HepG2 (cell line): Measurements from ENCODE around the gene GIPC1. TPM values are rescaled to one million over a fixed set of nuclear protein-coding genes. Genes with fewer than 3 reads are reported as not detected.

ENCODE experiments used
- ATAC-seq: fragments of 200-7000 bp; cut with Tn5 transposase; 3 replicates; pipeline ENCODE4 v1.9.1; 2020; ENCODE audit warnings: mild to moderate bottlenecking, moderate library complexity
- BruUV-seq: library from RNA; stranded (reverse); fragments of 400-500 nt; replicated peaks from 2 replicates; lab custom pipeline; 2021; lab: Mats Ljungman, UMichigan
- CTCF ChIA-PET: fragments of 300-600 bp; formaldehyde crosslinking; extraction: SDS; loops from one replicate; lab custom pipeline; 2021; ENCODE audit warnings: low total read pairs, inconsistent platforms, low intra/inter-chr PET ratio; lab: Yijun Ruan, JAX
- POLR2A ChIA-PET: fragments of 350-600 bp; sonication (Branson Sonifier 250); formaldehyde crosslinking; loops from one replicate; lab custom pipeline; 2020; ENCODE audit warnings: antibody characterized with exemption, inconsistent platforms; lab: Yijun Ruan, JAX
- DNase-seq: peaks from one replicate; pipeline ENCODE4 v3.0.0-alpha.2; 2015; ENCODE audit warnings: low spot score
- FAIRE-seq: peaks from 3 replicates; lab custom pipeline; 2011; peaks lifted over from hg19 to GRCh38; lab: Jason Lieb, UNC
- H2AFZ ChIP-seq: one replicate; pipeline ENCODE4 v1.6.1; 2011; ENCODE audit warnings: low read length, inconsistent platforms
- H3K27ac ChIP-seq: fragments of 300-600 bp; 3 replicates; pipeline ENCODE4 v1.8.0; 2011; ENCODE audit warnings: mixed run types, mild to moderate bottlenecking, mixed read lengths, low read length, inconsistent platforms; ENCODE audit not compliant: insufficient read depth; ENCODE audit errors: extremely low read length
- H3K27me3 ChIP-seq, 2 experiments: fragments of 200-600 bp in 1 of 2; 2 replicates in 1 of 2; 3 replicates in 1 of 2; pipeline versions ENCODE4 v1.6.0 to v1.8.0; 2011; ENCODE audit warnings: low read length in 2 of 2, mild to moderate bottlenecking in 2 of 2, moderate library complexity in 2 of 2, inconsistent platforms in 1 of 2; ENCODE audit not compliant: insufficient read depth in 2 of 2, control insufficient read depth in 1 of 2
- H3K36me3 ChIP-seq, 2 experiments: fragments of 200-600 bp in 1 of 2; replicated peaks in 1 of 2; 2 replicates in 1 of 2; 3 replicates in 1 of 2; pipeline versions ENCODE4 v1.5.1 to v1.8.0; 2011; ENCODE audit warnings: low read length in 2 of 2, inconsistent platforms in 1 of 2; ENCODE audit not compliant: insufficient read depth in 2 of 2, control insufficient read depth in 1 of 2
- H3K4me1 ChIP-seq: 2 replicates; pipeline ENCODE4 v1.5.1; 2012; ENCODE audit warnings: low read length, inconsistent platforms; ENCODE audit not compliant: insufficient read depth
- H3K4me2 ChIP-seq: 2 replicates; pipeline ENCODE4 v1.6.0; 2011; ENCODE audit warnings: low read depth, low read length, inconsistent platforms
- H3K4me3 ChIP-seq, 3 experiments: fragments of 200-600 bp in 1 of 3; sonication (generic), shearing (Covaris generic) in 1 of 3; replicated peaks in 1 of 3; 2 replicates each; pipeline ENCODE4 v1.5.1; 2011 to 2016; ENCODE audit warnings: low read length in 3 of 3, inconsistent platforms in 2 of 3, low read depth in 2 of 3, mild to moderate bottlenecking in 2 of 3, control low read depth in 1 of 3, mixed read lengths in 1 of 3; ENCODE audit not compliant: insufficient read depth in 1 of 3
- H3K79me2 ChIP-seq: one replicate; pipeline ENCODE4 v1.6.1; 2011; ENCODE audit warnings: low read length, inconsistent platforms; ENCODE audit not compliant: insufficient read depth
- H3K9ac ChIP-seq: 2 replicates; pipeline ENCODE4 v1.6.0; 2011; ENCODE audit warnings: mild to moderate bottlenecking, low read depth, low read length, inconsistent platforms; ENCODE audit not compliant: insufficient read depth
- H3K9me3 ChIP-seq: 2 replicates; pipeline ENCODE4 v1.5.1; 2012; ENCODE audit warnings: mild to moderate bottlenecking, low read length
- H4K20me1 ChIP-seq: 2 replicates; pipeline ENCODE4 v1.6.0; 2011; ENCODE audit warnings: inconsistent platforms, mild to moderate bottlenecking, low read length, moderate library complexity; ENCODE audit not compliant: insufficient read depth
- AGO2 ChIP-seq: fragments of 200-400 bp; formaldehyde crosslinking; optimal IDR thresholded peaks from 2 replicates; pipeline ENCODE3; 2017; ENCODE audit warnings: mild to moderate bottlenecking, low read depth, low read length, moderate library complexity
- CEBPB ChIP-seq: IDR thresholded peaks from 2 replicates; pipeline ENCODE4 v1.6.1; 2011; ENCODE audit warnings: low read depth, low read length, improper control_type of control experiment, borderline replicate concordance
- HCFC1 ChIP-seq: fragments of 150-350 bp; IDR thresholded peaks from 2 replicates; pipeline ENCODE4 v1.6.1; 2014; ENCODE audit warnings: low read depth, low read length
- KMT2B ChIP-seq: IDR thresholded peaks from 2 replicates; pipeline ENCODE4 v1.6.1; 2016; ENCODE audit warnings: missing genetic modification reagents, missing compliant biosample characterization
- NCOA5 ChIP-seq: sonication (generic); formaldehyde crosslinking; IDR thresholded peaks from 2 replicates; pipeline ENCODE4 v1.4.0; 2020; ENCODE audit warnings: missing genetic modification reagents
- NFATC3 ChIP-seq: sonication (generic); formaldehyde crosslinking; IDR thresholded peaks from 2 replicates; pipeline ENCODE4 v1.5.1; 2020; ENCODE audit warnings: mild to moderate bottlenecking, missing genetic modification reagents
- STAG1 ChIP-seq: sonication (generic); formaldehyde crosslinking; IDR thresholded peaks from 2 replicates; pipeline ENCODE4 v1.4.0; 2020; ENCODE audit warnings: missing genetic modification reagents
- ZNF292 ChIP-seq: sonication (generic); formaldehyde crosslinking; IDR thresholded peaks from 2 replicates; pipeline ENCODE4 v1.8.1; 2022; ENCODE audit warnings: mild to moderate bottlenecking, low read depth, missing genetic modification reagents, borderline replicate concordance
- ZNF343 ChIP-seq: sonication (generic); formaldehyde crosslinking; IDR thresholded peaks from 2 replicates; pipeline ENCODE4 v1.4.0; 2020; ENCODE audit warnings: mild to moderate bottlenecking, missing genetic modification reagents
- ZNF451 ChIP-seq: sonication (generic); formaldehyde crosslinking; IDR thresholded peaks from 2 replicates; pipeline ENCODE4 v1.5.0; 2020; ENCODE audit warnings: mild to moderate bottlenecking, missing genetic modification reagents
- ZNF776 ChIP-seq: sonication (generic); formaldehyde crosslinking; IDR thresholded peaks from 2 replicates; pipeline ENCODE4 v1.4.0; 2020; ENCODE audit warnings: mild to moderate bottlenecking, missing genetic modification reagents
- WGBS: methylation state at CpG from one replicate; pipeline ENCODE4 v1.1.6; 2017; ENCODE audit warnings: low lambda C conversion rate; 5-methylcytosine and 5-hydroxymethylcytosine counted together
- in situ Hi-C: cut with HindIII; loops from 2 replicates; pipeline ENCODE4 v1.10.0; 2017; ENCODE audit warnings: low pct_unique_long_range_greater_than_20kb; ENCODE audit not compliant: extremely low pct_ligation_motif_present
- intact Hi-C: fragments of 100-400 bp; cut with micrococcal nuclease; formaldehyde crosslinking; loops from one replicate; pipeline ENCODE4 v1.10.0; 2022; ENCODE audit not compliant: unreplicated experiment
- polyA plus RNA-seq, 8 experiments: library from polyadenylated mRNA; depleted of rRNA in 3 of 8; stranded (reverse) in 7 of 8; unstranded in 1 of 8; fragments of >200 nt; fragmentation: Illumina TruSeq in 4 of 8; extraction: Trizol in 4 of 8; gene quantifications; 2 replicates each; pipeline versions ENCODE4 v1.2.1 to v1.2.3, GENCODE V29; 2011 to 2016; ENCODE audit warnings: low read depth in 4 of 8, missing spikeins in 1 of 8, mixed read lengths in 1 of 8; ENCODE audit not compliant: insufficient read depth in 1 of 8
- total RNA-seq, 5 experiments: library from RNA; depleted of rRNA; stranded (reverse); fragments of >200 nt; fragmentation: Illumina TruSeq; extraction: Trizol; gene quantifications; 2 replicates each; pipeline ENCODE4 v1.2.3, GENCODE V29; 2016; ENCODE audit warnings: low read depth in 1 of 5
- TF ChIP-seq, protein P1 (sequence below): sonication (generic); formaldehyde crosslinking; IDR thresholded peaks from 2 replicates; pipeline ENCODE4 v1.4.0; 2020; ENCODE audit warnings: mild to moderate bottlenecking, low read depth, missing genetic modification reagents
- TF ChIP-seq, protein P2 (sequence below): sonication (generic); formaldehyde crosslinking; conservative IDR thresholded peaks from 2 replicates; pipeline ENCODE4 v1.4.0; 2020; ENCODE audit warnings: mild to moderate bottlenecking, missing genetic modification reagents, moderate library complexity
- TF ChIP-seq, protein P3 (sequence below): sonication (generic); formaldehyde crosslinking; IDR thresholded peaks from 2 replicates; pipeline ENCODE4 v1.4.0; 2020; ENCODE audit warnings: missing genetic modification reagents
- TF ChIP-seq, protein P4 (sequence below): sonication (generic); formaldehyde crosslinking; IDR thresholded peaks from 2 replicates; pipeline ENCODE4 v1.4.0; 2020; ENCODE audit warnings: missing genetic modification reagents, low read depth, mild to moderate bottlenecking, borderline replicate concordance

Gene GIPC1
- total and polyA plus RNA-seq, 2 of the 13 experiments (the other 11 are each of a cell fraction or from before 2014, with no cell fraction given), result 27.1 to 48.1 TPM

DNA sequence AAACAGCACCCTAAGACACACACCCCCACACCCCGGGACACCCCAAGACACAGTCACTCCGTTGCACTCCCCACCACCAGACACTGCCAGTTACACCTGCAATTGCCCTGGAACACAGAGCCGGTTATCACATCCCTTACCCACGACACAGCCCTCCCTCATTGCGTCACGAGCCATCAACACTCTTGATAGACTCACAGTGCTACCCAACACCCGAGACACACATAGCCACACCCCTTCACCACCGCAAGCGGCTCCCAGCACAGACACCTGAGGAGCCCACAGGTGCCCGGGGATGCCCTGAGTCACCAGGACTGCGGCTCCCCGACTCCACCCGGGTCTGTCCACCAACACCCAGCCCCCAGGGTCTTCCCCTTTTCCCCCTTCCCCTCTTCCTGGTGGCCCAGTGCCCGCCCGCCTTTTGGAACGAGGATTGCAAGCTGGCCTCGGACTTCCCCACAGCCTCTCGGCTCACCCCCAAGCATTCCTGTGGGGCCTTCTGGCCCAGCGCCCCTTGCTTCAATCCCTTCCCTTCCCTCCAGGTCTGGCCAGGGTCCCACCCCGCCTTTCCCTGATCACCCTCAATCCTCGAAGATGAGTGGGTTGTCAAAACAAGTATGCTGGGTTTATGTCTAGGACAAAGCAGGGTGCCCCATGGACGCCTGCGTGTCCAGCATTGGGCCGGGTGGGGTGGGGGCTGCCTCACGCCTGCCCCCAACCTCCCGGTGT, 19.1 kb downstream of the GIPC1 start:
- Histone ChIP-seq H3K4me1 (peaks cover 20% of the 10 kb centered on the region), H3K27me3 (no peaks in the 10 kb centered on the region; a peak in 1 of 5 replicates), H3K79me2 (no peaks in the 10 kb centered on the region), H3K4me3 (no peak overlapping the region), H4K20me1 (no peaks in the 10 kb centered on the region), H3K27ac (no peak overlapping the region), H3K36me3 (peaks cover 2 to 9% of the 10 kb centered on the region in 2 experiments; a peak in 3 of 5 replicates), H3K4me2 (no peak overlapping the region), H2AFZ (no peak overlapping the region), H3K9ac (no peak overlapping the region), H3K9me3 (no peaks in the 10 kb centered on the region)
- FAIRE-seq (no peak), DNase-seq (no peak), ATAC-seq (no peak)
- TF ChIP-seq ZNF451 (CRISPR knock-in tag) (no peak), AGO2 (peak; percentile 84), NFATC3 (CRISPR knock-in tag) (no peak), ZNF292 (no peak), CEBPB (peak; percentile 51; the same call in 1 of the 2 replicates), NCOA5 (CRISPR knock-in tag) (no peak), ZNF776 (CRISPR knock-in tag) (no peak), ZNF343 (CRISPR knock-in tag) (no peak), STAG1 (CRISPR knock-in tag) (no peak), KMT2B (CRISPR knock-in tag) (no peak), HCFC1 (no peak)
- TF ChIP-seq, protein P1, sequence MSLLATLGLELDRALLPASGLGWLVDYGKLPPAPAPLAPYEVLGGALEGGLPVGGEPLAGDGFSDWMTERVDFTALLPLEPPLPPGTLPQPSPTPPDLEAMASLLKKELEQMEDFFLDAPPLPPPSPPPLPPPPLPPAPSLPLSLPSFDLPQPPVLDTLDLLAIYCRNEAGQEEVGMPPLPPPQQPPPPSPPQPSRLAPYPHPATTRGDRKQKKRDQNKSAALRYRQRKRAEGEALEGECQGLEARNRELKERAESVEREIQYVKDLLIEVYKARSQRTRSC (CRISPR knock-in tag), result no peak
- TF ChIP-seq, protein P2, sequence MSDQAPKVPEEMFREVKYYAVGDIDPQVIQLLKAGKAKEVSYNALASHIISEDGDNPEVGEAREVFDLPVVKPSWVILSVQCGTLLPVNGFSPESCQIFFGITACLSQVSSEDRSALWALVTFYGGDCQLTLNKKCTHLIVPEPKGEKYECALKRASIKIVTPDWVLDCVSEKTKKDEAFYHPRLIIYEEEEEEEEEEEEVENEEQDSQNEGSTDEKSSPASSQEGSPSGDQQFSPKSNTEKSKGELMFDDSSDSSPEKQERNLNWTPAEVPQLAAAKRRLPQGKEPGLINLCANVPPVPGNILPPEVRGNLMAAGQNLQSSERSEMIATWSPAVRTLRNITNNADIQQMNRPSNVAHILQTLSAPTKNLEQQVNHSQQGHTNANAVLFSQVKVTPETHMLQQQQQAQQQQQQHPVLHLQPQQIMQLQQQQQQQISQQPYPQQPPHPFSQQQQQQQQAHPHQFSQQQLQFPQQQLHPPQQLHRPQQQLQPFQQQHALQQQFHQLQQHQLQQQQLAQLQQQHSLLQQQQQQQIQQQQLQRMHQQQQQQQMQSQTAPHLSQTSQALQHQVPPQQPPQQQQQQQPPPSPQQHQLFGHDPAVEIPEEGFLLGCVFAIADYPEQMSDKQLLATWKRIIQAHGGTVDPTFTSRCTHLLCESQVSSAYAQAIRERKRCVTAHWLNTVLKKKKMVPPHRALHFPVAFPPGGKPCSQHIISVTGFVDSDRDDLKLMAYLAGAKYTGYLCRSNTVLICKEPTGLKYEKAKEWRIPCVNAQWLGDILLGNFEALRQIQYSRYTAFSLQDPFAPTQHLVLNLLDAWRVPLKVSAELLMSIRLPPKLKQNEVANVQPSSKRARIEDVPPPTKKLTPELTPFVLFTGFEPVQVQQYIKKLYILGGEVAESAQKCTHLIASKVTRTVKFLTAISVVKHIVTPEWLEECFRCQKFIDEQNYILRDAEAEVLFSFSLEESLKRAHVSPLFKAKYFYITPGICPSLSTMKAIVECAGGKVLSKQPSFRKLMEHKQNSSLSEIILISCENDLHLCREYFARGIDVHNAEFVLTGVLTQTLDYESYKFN (CRISPR knock-in tag), result no peak
- TF ChIP-seq, protein P3, sequence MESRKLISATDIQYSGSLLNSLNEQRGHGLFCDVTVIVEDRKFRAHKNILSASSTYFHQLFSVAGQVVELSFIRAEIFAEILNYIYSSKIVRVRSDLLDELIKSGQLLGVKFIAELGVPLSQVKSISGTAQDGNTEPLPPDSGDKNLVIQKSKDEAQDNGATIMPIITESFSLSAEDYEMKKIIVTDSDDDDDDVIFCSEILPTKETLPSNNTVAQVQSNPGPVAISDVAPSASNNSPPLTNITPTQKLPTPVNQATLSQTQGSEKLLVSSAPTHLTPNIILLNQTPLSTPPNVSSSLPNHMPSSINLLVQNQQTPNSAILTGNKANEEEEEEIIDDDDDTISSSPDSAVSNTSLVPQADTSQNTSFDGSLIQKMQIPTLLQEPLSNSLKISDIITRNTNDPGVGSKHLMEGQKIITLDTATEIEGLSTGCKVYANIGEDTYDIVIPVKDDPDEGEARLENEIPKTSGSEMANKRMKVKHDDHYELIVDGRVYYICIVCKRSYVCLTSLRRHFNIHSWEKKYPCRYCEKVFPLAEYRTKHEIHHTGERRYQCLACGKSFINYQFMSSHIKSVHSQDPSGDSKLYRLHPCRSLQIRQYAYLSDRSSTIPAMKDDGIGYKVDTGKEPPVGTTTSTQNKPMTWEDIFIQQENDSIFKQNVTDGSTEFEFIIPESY (CRISPR knock-in tag), result peak; percentile 45; the same call in 1 of the 2 replicates
- TF ChIP-seq, protein P4, sequence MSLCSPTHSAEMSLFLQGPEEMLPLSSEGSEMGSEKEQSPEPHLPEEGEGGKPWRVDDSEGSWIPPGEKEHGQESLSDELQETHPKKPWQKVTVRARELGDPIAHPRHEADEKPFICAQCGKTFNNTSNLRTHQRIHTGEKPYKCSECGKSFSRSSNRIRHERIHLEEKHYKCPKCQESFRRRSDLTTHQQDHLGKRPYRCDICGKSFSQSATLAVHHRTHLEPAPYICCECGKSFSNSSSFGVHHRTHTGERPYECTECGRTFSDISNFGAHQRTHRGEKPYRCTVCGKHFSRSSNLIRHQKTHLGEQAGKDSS (CRISPR knock-in tag), result no peak
- in situ Hi-C loops (no loop called here), intact Hi-C loops (no loop called here)
- ChIA-PET CTCF (no interaction called here), POLR2A (interaction anchor here (0.5 kb wide), 1 partner anchor 39 kb away, joined by 3 read pairs; no protein-coding TSS in a partner anchor)
- no TSS peak for BruUV-seq
- WGBS, result 80% methylated on average over 22 of the region's 26 CpGs
